ENCODE results near the gene DGKI. TPM values are rescaled to one million over a fixed set of nuclear protein-coding genes. Genes with fewer than 3 reads are reported as not detected.

The DGKI gene
- total RNA-seq, 4 donors from 2014 or later, result 0.16 to 4.4 (median 2.1) TPM

DNA sequence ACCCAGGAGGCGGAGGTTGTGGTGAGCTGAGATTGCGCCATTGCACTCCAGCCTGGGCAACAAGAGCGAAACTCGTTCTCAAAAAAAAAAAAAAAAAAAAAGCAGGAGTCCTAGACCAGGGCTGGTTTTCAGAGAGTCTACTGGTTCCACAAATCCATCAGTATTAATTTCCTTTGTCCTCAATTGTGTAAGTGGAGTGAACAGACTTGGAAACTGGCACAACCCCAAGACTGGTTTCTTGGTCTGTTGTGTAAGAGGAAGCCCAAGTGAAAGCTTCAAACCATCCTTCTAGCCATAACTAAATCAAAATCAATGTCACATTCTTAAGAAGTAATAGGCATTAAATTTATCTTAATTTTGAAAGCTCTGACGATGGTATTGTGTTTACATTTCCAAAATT is 213.6 kb downstream of the DGKI start:
- DNase-seq (ENCODE audit: low spot score), result no peak
- TF ChIP-seq CTCF (IDR thresholded peaks at IDR 0.05), result no peak
- no peak for ATAC-seq (ENCODE audit: low FRiP score)

GRCh38 chr7:137628216-137628615 is 218.6 kb downstream of the DGKI start:
- ATAC-seq (ENCODE audit: low FRiP score), result no peak

GRCh38 chr7:137626469-137627067 is 220.2 kb downstream of the DGKI start:
- DNase-seq (ENCODE audit: low spot score) (no peak), ATAC-seq (ENCODE audit: low FRiP score) (no peak)
- no peak for TF ChIP-seq CTCF (IDR thresholded peaks at IDR 0.05)

More at GRCh38 chr7:137628216-137628615, 218.6 kb downstream of the DGKI start:
- DNase-seq (ENCODE audit: low spot score), result no peak
- TF ChIP-seq CTCF (IDR thresholded peaks at IDR 0.05), result no peak

DNA sequence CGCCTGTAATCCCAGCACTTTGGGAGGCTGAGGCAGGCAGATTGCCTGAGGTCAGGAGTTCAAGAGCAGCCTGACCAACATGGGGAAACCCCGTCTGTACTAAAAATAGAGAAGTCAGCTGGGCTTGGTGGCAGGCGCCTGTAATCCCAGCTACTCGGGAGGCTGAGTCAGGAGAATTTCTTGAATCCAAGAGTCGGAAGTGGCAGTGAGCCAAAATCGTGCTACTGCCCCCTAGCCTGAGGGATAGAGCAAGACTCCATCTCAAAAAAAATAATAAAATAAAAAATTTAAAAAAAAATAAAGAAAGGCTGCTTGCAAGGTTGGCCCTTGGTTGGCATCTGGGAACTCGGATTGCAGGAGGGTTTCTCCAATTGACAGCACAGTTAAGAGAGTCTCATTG is 221.6 kb downstream of the DGKI start:
- no peak for TF ChIP-seq CTCF (IDR thresholded peaks at IDR 0.05)
- no peak for DNase-seq (ENCODE audit: low spot score)
- ATAC-seq (ENCODE audit: low FRiP score), result no peak

DNA sequence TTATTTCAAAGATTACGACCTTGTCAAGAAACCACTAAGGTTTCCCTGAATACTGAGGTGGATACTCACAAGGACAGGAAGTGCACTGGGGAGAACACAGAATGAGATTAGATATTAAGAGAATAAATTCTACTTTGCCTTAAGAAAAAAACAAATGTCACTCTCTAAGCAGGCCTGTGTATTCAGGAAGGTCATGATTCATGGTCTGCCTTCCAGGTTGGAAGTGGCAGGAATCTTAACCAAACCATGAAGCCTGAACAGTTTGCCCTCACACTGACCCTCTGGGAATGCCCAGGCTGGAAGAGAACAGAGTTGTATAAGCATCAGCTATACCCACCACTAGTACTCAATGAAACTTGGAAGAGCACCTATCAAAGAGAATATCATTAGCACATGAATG is 227.6 kb downstream of the DGKI start:
- ATAC-seq (ENCODE audit: low FRiP score) (no peak), DNase-seq (ENCODE audit: low spot score) (no peak)
- no peak for TF ChIP-seq CTCF (IDR thresholded peaks at IDR 0.05)

DNA sequence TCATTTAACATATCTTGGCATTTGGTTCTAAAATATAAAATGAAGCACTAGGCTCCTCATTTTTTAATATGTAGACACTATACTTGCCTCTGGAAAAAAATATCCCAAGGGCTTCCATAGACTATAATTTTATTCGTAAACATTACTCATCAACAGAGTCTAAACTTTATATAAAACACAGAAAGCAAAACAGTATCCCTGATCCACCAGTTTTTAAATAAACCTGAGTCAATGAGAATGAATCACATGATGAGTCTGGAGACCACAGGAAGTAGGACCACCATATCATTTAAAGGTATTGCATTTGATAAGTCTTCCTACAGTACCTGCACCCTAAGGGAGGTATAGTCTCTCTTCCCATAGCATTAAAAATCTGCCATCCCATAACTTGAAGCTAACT is 228.0 kb downstream of the DGKI start:
- no peak for TF ChIP-seq CTCF (IDR thresholded peaks at IDR 0.05)
- no peak for DNase-seq (ENCODE audit: low spot score)
- ATAC-seq (ENCODE audit: low FRiP score), result no peak

GRCh38 chr7:137613006-137613525 is 233.7 kb downstream of the DGKI start:
- no peak for TF ChIP-seq CTCF (IDR thresholded peaks at IDR 0.05)
- DNase-seq (ENCODE audit: low spot score) (no peak), ATAC-seq (ENCODE audit: low FRiP score) (no peak)
